OCI-LY7 (cell line): Measurements from ENCODE around the gene PLD6. TPM values are rescaled to one million over a fixed set of nuclear protein-coding genes. Genes with fewer than 3 reads are reported as not detected.

Experiments used
- BruUV-seq: library from RNA; stranded (reverse); fragments of 400-500 nt; replicated peaks from 2 replicates; lab custom pipeline; 2021; lab: Mats Ljungman, UMichigan
- CTCF ChIA-PET: fragments of 300-600 bp; sonication (Branson Sonifier 250); formaldehyde crosslinking; loops from one replicate; lab custom pipeline; 2022; ENCODE audit warnings: antibody characterized with exemption; ENCODE audit not compliant: unreplicated experiment; lab: Charles Lee
- POLR2A ChIA-PET: fragments of 300-600 bp; sonication (Branson Sonifier 250); formaldehyde crosslinking; loops from one replicate; lab custom pipeline; 2022; ENCODE audit warnings: antibody characterized with exemption; lab: Charles Lee
- DNase-seq: peaks from one replicate; pipeline ENCODE4 v3.0.0-alpha.2; 2015; ENCODE audit warnings: low spot score
- H2AFZ ChIP-seq: fragments of 200-600 bp; sonication (generic), shearing (Covaris generic); 2 replicates; pipeline ENCODE4 v1.6.1; 2014; ENCODE audit warnings: mild to moderate bottlenecking, antibody characterized with exemption, low read length, moderate library complexity
- H3K27ac ChIP-seq: fragments of 200-600 bp; sonication (generic); 2 replicates; pipeline ENCODE4 v1.5.1; 2014; ENCODE audit warnings: mixed run types, low read depth, mild to moderate bottlenecking, moderate library complexity, low read length, inconsistent platforms; ENCODE audit not compliant: poor library complexity, severe bottlenecking
- H3K36me3 ChIP-seq: fragments of 200-600 bp; sonication (generic); 2 replicates; pipeline ENCODE4 v1.6.1; 2014; ENCODE audit warnings: mild to moderate bottlenecking, antibody characterized with exemption, low read length, moderate library complexity, mixed read lengths; ENCODE audit not compliant: insufficient read depth
- H3K4me1 ChIP-seq: fragments of 200-600 bp; sonication (generic); 2 replicates; pipeline ENCODE4 v1.5.1; 2014; ENCODE audit warnings: mild to moderate bottlenecking, low read length; ENCODE audit not compliant: insufficient read depth, poor library complexity, severe bottlenecking
- H3K4me2 ChIP-seq: fragments of 200-600 bp; sonication (generic); 2 replicates; pipeline ENCODE4 v1.6.1; 2014; ENCODE audit warnings: mild to moderate bottlenecking, low read length
- H3K4me3 ChIP-seq: fragments of 200-600 bp; sonication (generic); 2 replicates; pipeline ENCODE4 v1.5.1; 2014; ENCODE audit warnings: mild to moderate bottlenecking, low read depth, low read length; ENCODE audit not compliant: poor library complexity, severe bottlenecking
- H3K79me2 ChIP-seq: fragments of 200-600 bp; sonication (generic); 2 replicates; pipeline ENCODE4 v1.6.1; 2016; ENCODE audit warnings: low read depth, mild to moderate bottlenecking, low read length, moderate library complexity, mixed read lengths; ENCODE audit not compliant: insufficient read depth
- H3K9me2 ChIP-seq: fragments of 200-600 bp; sonication (generic); 2 replicates; pipeline ENCODE4 v1.6.1; 2016; ENCODE audit warnings: mild to moderate bottlenecking, low read length, mixed read lengths; ENCODE audit not compliant: insufficient read depth
- H3K9me3 ChIP-seq: fragments of 200-600 bp; sonication (generic); 2 replicates; pipeline ENCODE4 v1.6.1; 2014; ENCODE audit warnings: mild to moderate bottlenecking, mixed run types, low read length, mixed read lengths
- H4K20me1 ChIP-seq: fragments of 200-600 bp; sonication (generic); 2 replicates; pipeline ENCODE4 v1.6.1; 2014; ENCODE audit warnings: mild to moderate bottlenecking, antibody characterized with exemption, low read length, moderate library complexity, mixed read lengths; ENCODE audit not compliant: insufficient read depth
- EZH2phosphoT487 ChIP-seq: fragments of 200-600 bp; sonication (generic); IDR thresholded peaks from 2 replicates; pipeline ENCODE4 v1.6.1; 2018; ENCODE audit warnings: low read depth, borderline replicate concordance, mild to moderate bottlenecking, mixed run types, antibody characterized with exemption, low read length, moderate library complexity, mixed read lengths
- intact Hi-C: fragments of 100-400 bp; cut with micrococcal nuclease; formaldehyde crosslinking; loops from one replicate; pipeline ENCODE4 v1.10.0; 2022; ENCODE audit not compliant: unreplicated experiment
- total RNA-seq, 2 experiments: library from RNA; depleted of rRNA in 1 of 2; stranded (reverse); fragments of >200 nt in 1 of 2; shearing (Covaris generic) in 1 of 2; gene quantifications; 2 replicates each; pipeline ENCODE4 v1.2.3, GENCODE V29; 2014 to 2022
- TF ChIP-seq, protein P1 (sequence below): fragments of 200-600 bp; sonication (generic); conservative IDR thresholded peaks from 2 replicates; pipeline ENCODE4 v1.5.1; 2014; ENCODE audit warnings: mild to moderate bottlenecking, antibody characterized with exemption, low read length, moderate library complexity, mixed read lengths

PLD6 gene
- total RNA-seq, 2 experiments from 2014 or later: not detected

DNA sequence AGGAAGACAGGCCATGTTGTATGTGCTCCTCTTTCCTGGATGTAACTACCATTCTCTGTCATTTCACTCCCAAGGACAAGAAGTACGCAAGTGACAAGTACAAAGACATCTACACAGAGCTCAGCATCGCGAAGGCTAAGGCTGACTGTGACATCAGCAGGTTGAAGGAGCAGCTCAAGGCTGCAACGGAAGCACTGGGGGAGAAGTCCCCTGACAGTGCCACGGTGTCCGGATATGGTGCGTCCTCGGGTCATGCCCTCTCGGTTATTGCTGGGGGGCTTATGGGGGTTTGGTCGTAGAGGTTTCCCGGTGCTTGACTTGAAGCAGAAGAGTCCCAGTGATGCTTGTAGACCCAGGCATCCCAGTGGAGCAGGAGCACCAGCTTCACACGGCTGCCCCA is 29.0 kb downstream of the PLD6 start:
- Histone ChIP-seq H3K4me3 (no peak overlapping the region), H3K9me2 (no peaks in the 10 kb centered on the region), H2AFZ (no peak overlapping the region), H3K36me3 (peaks cover 61% of the 10 kb centered on the region), H4K20me1 (no peaks in the 10 kb centered on the region), H3K4me1 (peaks cover 15% of the 10 kb centered on the region), H3K4me2 (no peak overlapping the region), H3K79me2 (no peaks in the 10 kb centered on the region), H3K27ac (no peak overlapping the region), H3K9me3 (no peaks in the 10 kb centered on the region)
- no peak for TF ChIP-seq EZH2phosphoT487
- TF ChIP-seq, protein P1, sequence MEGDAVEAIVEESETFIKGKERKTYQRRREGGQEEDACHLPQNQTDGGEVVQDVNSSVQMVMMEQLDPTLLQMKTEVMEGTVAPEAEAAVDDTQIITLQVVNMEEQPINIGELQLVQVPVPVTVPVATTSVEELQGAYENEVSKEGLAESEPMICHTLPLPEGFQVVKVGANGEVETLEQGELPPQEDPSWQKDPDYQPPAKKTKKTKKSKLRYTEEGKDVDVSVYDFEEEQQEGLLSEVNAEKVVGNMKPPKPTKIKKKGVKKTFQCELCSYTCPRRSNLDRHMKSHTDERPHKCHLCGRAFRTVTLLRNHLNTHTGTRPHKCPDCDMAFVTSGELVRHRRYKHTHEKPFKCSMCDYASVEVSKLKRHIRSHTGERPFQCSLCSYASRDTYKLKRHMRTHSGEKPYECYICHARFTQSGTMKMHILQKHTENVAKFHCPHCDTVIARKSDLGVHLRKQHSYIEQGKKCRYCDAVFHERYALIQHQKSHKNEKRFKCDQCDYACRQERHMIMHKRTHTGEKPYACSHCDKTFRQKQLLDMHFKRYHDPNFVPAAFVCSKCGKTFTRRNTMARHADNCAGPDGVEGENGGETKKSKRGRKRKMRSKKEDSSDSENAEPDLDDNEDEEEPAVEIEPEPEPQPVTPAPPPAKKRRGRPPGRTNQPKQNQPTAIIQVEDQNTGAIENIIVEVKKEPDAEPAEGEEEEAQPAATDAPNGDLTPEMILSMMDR: no peak
- ChIA-PET POLR2A (interaction anchor here (0.7 to 0.8 kb wide), 3 partner anchors 29 to 664 kb away, joined by 3 read pairs; no protein-coding TSS in a partner anchor), CTCF (no interaction called here)
- intact Hi-C loops: no loop called here
- BruUV-seq: no TSS peak
- DNase-seq: no peak

DNA sequence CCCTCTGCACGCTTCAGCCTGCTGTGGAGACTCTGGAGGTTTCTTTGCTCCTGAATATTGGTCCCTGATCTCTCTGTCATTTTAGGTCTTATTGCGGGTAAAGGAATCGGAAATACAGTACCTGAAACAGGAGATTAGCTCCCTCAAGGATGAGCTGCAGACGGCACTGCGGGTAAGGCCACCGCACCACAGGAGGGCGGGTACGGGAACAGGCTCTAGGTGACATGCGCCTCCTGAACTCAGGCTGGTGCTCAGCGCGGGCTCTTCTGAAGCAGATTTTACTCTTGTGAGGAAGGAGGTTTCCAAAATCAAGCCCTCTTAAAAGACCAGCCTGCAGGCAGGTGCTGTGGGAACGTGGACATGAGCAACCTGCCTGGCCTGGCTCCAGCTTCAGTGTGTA is 29.8 kb downstream of the PLD6 start:
- H3K4me3 ChIP-seq: no peak overlapping the region
- DNase-seq: no peak
- peaks cover 60% of the 10 kb centered on the region for H3K36me3 ChIP-seq
- H3K9me3 ChIP-seq: no peaks in the 10 kb centered on the region
- no peaks in the 10 kb centered on the region for H3K9me2 ChIP-seq
- ChIA-PET CTCF (no interaction called here), POLR2A (no interaction called here)
- H4K20me1 ChIP-seq: no peaks in the 10 kb centered on the region
- no peaks in the 10 kb centered on the region for H3K79me2 ChIP-seq
- no peak overlapping the region for H3K27ac ChIP-seq
- H3K4me2 ChIP-seq: no peak overlapping the region
- no TSS peak for BruUV-seq
- intact Hi-C loops: no loop called here
- H3K4me1 ChIP-seq: peaks cover 6% of the 10 kb centered on the region
- TF ChIP-seq EZH2phosphoT487: no peak
- TF ChIP-seq, protein P1: no peak
- no peak overlapping the region for H2AFZ ChIP-seq

DNA sequence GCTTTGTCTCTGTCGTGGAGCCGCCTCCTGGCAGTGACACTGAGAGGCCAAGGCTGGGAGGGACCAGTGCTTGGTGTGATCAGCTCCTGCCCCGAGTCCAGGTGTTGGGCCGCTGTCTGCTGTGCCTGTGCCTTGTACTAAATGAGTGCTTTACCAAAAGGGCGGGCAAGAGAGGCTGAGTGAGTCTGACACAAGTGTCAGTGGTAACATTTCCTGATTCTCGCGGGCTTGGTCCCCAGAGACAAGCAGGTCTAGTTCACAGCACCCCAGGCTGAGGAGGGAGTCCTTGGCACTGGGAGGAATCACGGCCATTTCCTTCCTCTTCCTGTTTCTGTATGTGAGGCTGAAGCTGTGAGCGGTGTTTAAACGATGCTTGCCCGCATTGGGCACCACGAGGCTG is 30.2 kb downstream of the PLD6 start:
- H3K9me3 ChIP-seq: no peaks in the 10 kb centered on the region
- no TSS peak for BruUV-seq
- peak; percentile 38 for DNase-seq
- H3K4me2 ChIP-seq: no peak overlapping the region
- H4K20me1 ChIP-seq: no peaks in the 10 kb centered on the region
- POLR2A ChIA-PET: no interaction called here
- TF ChIP-seq, protein P1: no peak
- TF ChIP-seq EZH2phosphoT487: no peak
- H2AFZ ChIP-seq: no peak overlapping the region
- H3K36me3 ChIP-seq: peaks cover 56% of the 10 kb centered on the region
- no peaks in the 10 kb centered on the region for H3K79me2 ChIP-seq
- intact Hi-C loops: no loop called here
- H3K9me2 ChIP-seq: no peaks in the 10 kb centered on the region
- no peak overlapping the region for H3K4me3 ChIP-seq
- CTCF ChIA-PET: no interaction called here
- peaks cover 3% of the 10 kb centered on the region for H3K4me1 ChIP-seq
- no peak overlapping the region for H3K27ac ChIP-seq
